NCI-H345 (cell line): ENCODE data around the gene SMLR1.

Source experiments
- DNase-seq: peaks from one replicate; lab custom pipeline; 2025; lab: John Stamatoyannopoulos, UW

The SMLR1 gene

GRCh38 chr6:130851026-130851425 lies 23.8 kb downstream of the SMLR1 start:
- no peak for DNase-seq

GRCh38 chr6:130852844-130853554 lies 25.8 kb downstream of the SMLR1 start:
- DNase-seq, result no peak

GRCh38 chr6:130853555-130854183 lies 26.5 kb downstream of the SMLR1 start:
- DNase-seq, result no peak

- no peak for DNase-seq
Measured at GRCh38 chr6:130858054-130858453, 30.8 kb downstream of the SMLR1 start.

- DNase-seq, result no peak
Measured at GRCh38 chr6:130858498-130859160, 31.4 kb downstream of the SMLR1 start.

GRCh38 chr6:130859161-130859867 lies 32.1 kb downstream of the SMLR1 start:
- no peak for DNase-seq

- DNase-seq, result no peak
Measured at GRCh38 chr6:130862370-130862769, 35.2 kb downstream of the SMLR1 start.

GRCh38 chr6:130863415-130864230 lies 36.4 kb downstream of the SMLR1 start:
- no peak for DNase-seq

- DNase-seq, result no peak
Measured at GRCh38 chr6:130864344-130864743, 37.1 kb downstream of the SMLR1 start.

- no peak for DNase-seq
Measured at GRCh38 chr6:130865793-130866192, 38.6 kb downstream of the SMLR1 start.

GRCh38 chr6:130869681-130870080 lies 42.5 kb downstream of the SMLR1 start:
- no peak for DNase-seq

- no peak for DNase-seq
Measured at GRCh38 chr6:130870179-130870880, 43.1 kb downstream of the SMLR1 start.

- peak; percentile 16 for DNase-seq
Measured at GRCh38 chr6:130872250-130873095, 45.3 kb downstream of the SMLR1 start.

- no peak for DNase-seq
Measured at GRCh38 chr6:130873746-130874145, 46.5 kb downstream of the SMLR1 start.

GRCh38 chr6:130879826-130880225 lies 52.6 kb downstream of the SMLR1 start:
- no peak for DNase-seq

GRCh38 chr6:130882370-130882769 lies 55.2 kb downstream of the SMLR1 start:
- no peak for DNase-seq

- DNase-seq, result peak; percentile 72
Measured at GRCh38 chr6:130885392-130886192, 58.4 kb downstream of the SMLR1 start.
